AG04450 (cell line): ENCODE measurements around the gene RTP5. TPM values are rescaled to one million over a fixed set of nuclear protein-coding genes. Genes with fewer than 3 reads are reported as not detected.
"Not testable (repeated sequence)": the region's sequence is repeated elsewhere in the genome, so short reads cannot be mapped to it uniquely, and the experiment has no call there.

Source experiments
- CTCF ChIA-PET: fragments of 300-600, 350-600 bp; formaldehyde crosslinking; extraction: SDS; loops from one replicate; lab custom pipeline; 2022; ENCODE audit warnings: antibody characterized with exemption, inconsistent platforms; lab: Charles Lee
- POLR2A ChIA-PET: fragments of 350-600 bp; formaldehyde crosslinking; extraction: SDS; loops from one replicate; lab custom pipeline; 2021; ENCODE audit warnings: antibody characterized with exemption, inconsistent platforms; lab: Yijun Ruan, JAX
- DNase-seq: peaks from one replicate; pipeline ENCODE4 v3.0.0-alpha.2; 2011; ENCODE audit warnings: low read depth, low spot score
- H3K27ac ChIP-seq: one replicate; pipeline ENCODE4 v1.5.1; 2012; ENCODE audit warnings: low read depth, low read length, control low read depth
- H3K27me3 ChIP-seq: one replicate; pipeline ENCODE4 v1.6.0; 2012; ENCODE audit warnings: low read length; ENCODE audit not compliant: control insufficient read depth, insufficient read depth
- H3K4me3 ChIP-seq: 2 replicates; pipeline ENCODE4 v1.5.1; 2011; ENCODE audit warnings: mild to moderate bottlenecking, low read depth, low read length, control low read depth
- H3K9me3 ChIP-seq: 2 replicates; pipeline ENCODE4 v1.5.1; 2012; ENCODE audit warnings: low read length; ENCODE audit not compliant: control insufficient read depth, insufficient read depth
- CTCF ChIP-seq: IDR thresholded peaks from 2 replicates; pipeline ENCODE4 v1.5.1; 2011; ENCODE audit warnings: low read depth, low read length, control low read depth, inconsistent platforms
- polyA minus RNA-seq: library from RNA; depleted of rRNA, polyadenylated mRNA; stranded (reverse); fragments of >200 nt; gene quantifications from 2 replicates; pipeline ENCODE4 v1.2.3, GENCODE V29; 2011; rRNA and poly(A)+ RNA removed
- polyA plus RNA-seq: library from polyadenylated mRNA; depleted of rRNA; stranded (reverse); fragments of >200 nt; gene quantifications from 2 replicates; pipeline ENCODE4 v1.2.3, GENCODE V29; 2011; rRNA removed

The RTP5 gene
- not detected in 2 replicates for polyA plus RNA-seq
- not detected in 2 replicates for polyA minus RNA-seq

DNA sequence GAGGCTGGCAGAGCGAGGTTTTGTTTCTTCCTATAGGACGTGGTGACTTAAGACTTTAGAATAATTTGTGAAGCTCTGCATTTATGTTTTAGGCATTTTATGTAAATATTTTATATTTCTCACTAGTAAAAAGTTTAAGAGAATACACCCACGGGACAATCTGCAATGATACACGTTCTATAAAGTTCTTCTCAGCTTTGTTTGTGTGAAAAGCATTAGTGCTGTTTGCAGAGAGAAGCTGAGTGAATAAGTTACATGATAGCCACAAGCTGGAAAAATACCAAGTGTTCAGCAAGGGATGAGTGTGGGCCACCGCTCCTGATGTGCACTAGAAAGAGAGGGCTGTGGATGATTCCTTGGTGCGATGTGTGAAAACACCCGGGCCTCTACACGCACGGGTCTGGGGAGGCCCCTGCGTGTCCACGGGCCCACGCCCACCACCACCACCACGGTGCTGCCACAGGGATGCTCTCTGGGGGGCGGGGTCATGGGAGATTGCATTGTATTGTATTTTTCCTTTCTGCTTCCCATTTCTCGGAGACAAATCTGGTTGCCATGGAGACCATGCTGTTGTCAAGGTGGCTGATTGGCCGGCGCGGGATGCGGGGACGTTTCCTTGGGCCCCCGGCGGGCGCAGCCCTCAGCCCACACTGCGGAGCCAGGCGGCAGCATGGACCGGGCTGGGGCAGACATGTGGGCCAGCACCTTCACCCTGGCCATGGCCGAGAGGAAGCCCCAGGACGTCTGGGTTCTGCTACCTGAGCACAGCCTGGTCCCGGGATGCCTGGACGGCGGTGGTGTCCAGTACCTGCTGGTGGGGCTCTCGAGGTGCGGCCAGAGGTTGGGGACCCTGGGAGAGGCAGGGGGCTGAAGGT, at the start of gene RTP5:
RTP5 (plus strand) TSS at position 643 of the 875 bp plus-strand sequence; CDS start at position 671, 28 bp downstream.
- Histone ChIP-seq H3K27me3 (peaks cover 30% of the 10 kb centered on the region), H3K4me3 (no peak within 1 kb of the TSS), H3K27ac (no peak within 1 kb of the TSS), H3K9me3 (peaks cover 22% of the 10 kb centered on the region)
- DNase-seq, result no peak
- CTCF ChIA-PET, result interaction anchor here (0.6 to 1.4 kb wide), 5 partner anchors 9 to 790 kb away, joined by 3 to 12 read pairs (median 4); partner anchors contain the start of gene PDCD1
- POLR2A ChIA-PET, result no interaction called here
- no peak for TF ChIP-seq CTCF

DNA sequence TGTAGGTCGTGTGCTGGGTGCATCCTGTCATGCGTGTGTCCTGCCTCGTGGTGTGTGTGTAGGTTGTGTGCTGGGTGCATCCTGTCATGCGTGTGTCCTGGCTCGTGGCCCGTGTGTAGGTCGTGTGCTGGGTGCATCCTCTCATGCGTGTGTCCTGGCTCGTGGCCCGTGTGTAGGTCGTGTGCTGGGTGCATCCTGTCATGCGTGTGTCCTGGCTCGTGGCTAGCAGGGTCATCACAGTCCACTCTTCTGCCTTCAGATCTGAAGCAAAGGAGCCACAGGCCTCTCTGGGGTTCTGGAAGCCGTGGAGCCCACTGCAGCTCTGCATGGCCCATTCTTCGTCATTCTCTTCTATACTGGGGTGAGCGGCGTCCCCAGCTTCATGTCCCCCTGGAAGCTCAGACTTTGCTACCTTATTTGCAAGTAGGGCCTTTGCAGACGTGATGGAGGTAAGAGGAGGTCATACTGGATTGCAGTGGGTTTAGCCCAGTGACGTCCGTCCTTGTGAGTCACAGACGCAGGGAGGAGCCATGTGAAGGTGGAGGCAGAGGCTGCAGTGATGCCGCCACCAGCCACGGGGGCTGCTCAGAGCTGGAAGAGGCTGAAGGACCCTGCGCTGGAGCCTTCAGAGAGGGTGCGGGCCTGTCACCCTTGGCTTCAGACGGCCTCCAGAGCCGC, 49.4 kb upstream of the RTP5 start:
- CTCF ChIA-PET, DNase-seq, H3K4me3 ChIP-seq, H3K27ac ChIP-seq, POLR2A ChIA-PET, H3K27me3 ChIP-seq: not testable (repeated sequence)
- peaks cover 50% of the 10 kb centered on the region for H3K9me3 ChIP-seq

- H3K4me3 ChIP-seq, result no peak overlapping the region
- H3K9me3 ChIP-seq, result peaks cover 50% of the 10 kb centered on the region
- ChIA-PET CTCF (no interaction called here), POLR2A (no interaction called here)
- no peak for TF ChIP-seq CTCF
- H3K27ac ChIP-seq, result no peak overlapping the region
- peaks cover 3% of the 10 kb centered on the region for H3K27me3 ChIP-seq
- no peak for DNase-seq
Measured at GRCh38 chr2:241820625-241821384, 48.7 kb upstream of the RTP5 start.

- DNase-seq, result no peak
- H3K27me3 ChIP-seq, result peaks cover 3% of the 10 kb centered on the region
- no peak overlapping the region for H3K27ac ChIP-seq
- POLR2A ChIA-PET, result no interaction called here
- no peak overlapping the region for H3K4me3 ChIP-seq
- TF ChIP-seq CTCF, result no peak
- H3K9me3 ChIP-seq, result peaks cover 51% of the 10 kb centered on the region
- CTCF ChIA-PET, result no interaction called here
Measured at GRCh38 chr2:241821460-241822263, 47.9 kb upstream of the RTP5 start.

DNA sequence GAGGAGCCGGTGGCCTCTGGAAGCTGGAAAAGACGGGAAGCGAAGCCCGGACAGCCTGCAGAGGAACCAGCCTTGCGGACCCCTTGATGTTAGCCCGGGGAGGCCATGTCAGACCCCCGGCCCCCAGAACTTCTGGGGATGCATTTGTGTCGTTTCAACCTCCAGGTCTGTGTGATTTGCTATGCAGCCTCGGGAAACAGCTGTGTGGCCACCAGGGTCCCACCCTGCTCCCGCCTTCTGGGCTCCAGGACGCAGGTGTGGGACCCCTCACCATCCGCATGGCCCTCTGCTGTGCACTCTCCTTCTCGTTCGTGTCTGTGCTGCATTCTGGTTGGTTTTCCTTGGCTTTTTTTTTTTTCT, 47.3 kb upstream of the RTP5 start:
- no peak for TF ChIP-seq CTCF
- ChIA-PET POLR2A (no interaction called here), CTCF (no interaction called here)
- peaks cover 56% of the 10 kb centered on the region for H3K9me3 ChIP-seq
- H3K27me3 ChIP-seq, result peaks cover 3% of the 10 kb centered on the region
- DNase-seq, result no peak
- H3K27ac ChIP-seq, result no peak overlapping the region
- no peak overlapping the region for H3K4me3 ChIP-seq

GRCh38 chr2:241823531-241824437, 45.7 kb upstream of the RTP5 start:
- H3K27me3 ChIP-seq, H3K4me3 ChIP-seq, DNase-seq, POLR2A ChIA-PET, H3K27ac ChIP-seq, CTCF ChIA-PET: not testable (repeated sequence)
- H3K9me3 ChIP-seq, result peaks cover 48% of the 10 kb centered on the region
